HuH-7 (cell line): ENCODE data around the gene CNGB1.
A peak's percentile ranks its signal among the peaks of the same experiment; 100 is the strongest.
"Not testable (repeated sequence)": the region's sequence is repeated elsewhere in the genome, so short reads cannot be mapped to it uniquely, and the experiment has no call there.

ENCODE experiments used
- DNase-seq: peaks from one replicate; pipeline ENCODE4 v3.0.0; 2011; ENCODE audit warnings: low spot score

CNGB1 gene

DNA sequence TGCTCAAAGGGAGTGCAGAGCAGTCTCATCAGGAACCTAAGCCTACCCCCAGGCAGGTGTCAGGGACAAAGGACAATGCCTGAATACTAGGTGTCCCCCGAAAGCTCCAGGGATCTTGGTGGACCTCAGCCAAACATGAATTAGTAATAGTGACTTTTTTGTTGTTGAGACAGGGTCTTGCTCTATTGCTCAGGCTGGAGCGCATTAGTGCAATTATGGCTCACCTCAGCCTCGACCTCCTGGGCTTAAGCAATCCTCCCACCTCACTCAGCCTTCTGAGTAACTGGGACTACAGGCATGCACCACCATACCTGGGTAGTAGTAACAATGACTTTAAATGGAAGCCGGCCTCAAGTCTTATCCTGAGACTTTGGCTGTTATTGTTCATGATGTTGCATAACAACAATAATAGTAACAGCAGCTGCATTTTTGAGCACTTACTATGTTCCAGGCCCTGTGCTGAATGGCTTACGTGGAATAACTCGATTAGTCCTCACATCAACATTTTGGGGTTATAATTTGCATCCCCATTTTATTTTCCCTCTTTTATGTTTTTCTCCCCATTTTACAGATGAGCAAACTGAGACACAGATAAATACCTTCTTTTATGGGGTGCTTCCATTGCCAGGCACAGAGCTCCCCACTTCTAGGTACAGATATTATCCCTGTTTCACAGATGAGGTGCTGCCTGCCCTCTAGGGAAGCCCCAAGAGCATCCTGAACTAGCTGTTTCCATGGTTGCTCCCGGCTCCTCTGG, 19.5 kb downstream of the CNGB1 start:
- no peak for DNase-seq

DNA sequence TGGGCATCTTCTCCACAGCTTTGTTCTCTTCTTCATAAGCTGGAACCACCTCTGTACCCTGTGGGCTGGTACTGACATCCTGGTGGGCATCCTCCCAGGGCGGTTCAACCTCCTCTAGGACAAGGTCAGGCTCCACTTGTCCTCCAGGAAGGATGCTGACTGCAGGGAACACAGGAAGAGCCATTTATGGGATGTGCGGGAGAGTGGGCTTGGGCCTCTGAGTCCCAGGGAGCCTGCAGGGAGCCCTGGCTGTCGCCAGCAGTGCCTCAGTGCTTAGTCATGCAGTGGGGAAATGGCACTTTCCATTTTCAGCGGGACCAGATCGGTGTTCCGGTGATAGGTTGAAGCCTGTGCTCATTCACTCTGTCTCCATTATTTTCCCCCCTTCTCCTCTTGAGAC, 20.5 kb downstream of the CNGB1 start:
- no peak for DNase-seq

DNA sequence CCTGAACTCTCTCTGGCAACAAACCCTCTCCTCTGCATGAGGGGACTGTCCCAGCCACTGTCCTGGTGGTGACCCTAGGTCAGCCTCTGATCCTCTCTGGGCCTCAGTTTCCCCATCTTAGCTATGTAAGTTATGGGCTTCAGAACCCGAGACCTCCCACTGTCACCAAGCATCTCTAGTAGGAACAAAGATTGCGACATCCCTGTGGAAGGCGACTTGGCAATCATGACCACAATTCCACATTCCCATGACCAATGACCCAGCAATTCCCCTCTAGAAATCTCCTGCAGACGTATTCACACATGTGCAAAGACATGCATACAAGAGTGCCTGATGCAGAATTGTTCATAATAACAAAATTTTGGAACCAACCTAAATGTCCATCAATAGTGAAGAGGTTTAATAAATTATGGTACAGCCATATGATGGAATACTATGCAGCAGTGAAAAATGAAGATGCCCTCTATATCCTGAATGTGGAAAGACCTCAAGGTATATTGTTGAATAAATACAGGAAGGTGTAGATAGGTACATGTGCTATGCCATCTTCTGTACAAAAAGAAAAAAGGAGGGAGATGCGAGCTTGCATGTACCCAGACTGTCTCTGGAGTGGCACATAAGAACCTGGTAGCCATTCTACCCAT, 21.2 kb downstream of the CNGB1 start:
- DNase-seq: no peak

DNA sequence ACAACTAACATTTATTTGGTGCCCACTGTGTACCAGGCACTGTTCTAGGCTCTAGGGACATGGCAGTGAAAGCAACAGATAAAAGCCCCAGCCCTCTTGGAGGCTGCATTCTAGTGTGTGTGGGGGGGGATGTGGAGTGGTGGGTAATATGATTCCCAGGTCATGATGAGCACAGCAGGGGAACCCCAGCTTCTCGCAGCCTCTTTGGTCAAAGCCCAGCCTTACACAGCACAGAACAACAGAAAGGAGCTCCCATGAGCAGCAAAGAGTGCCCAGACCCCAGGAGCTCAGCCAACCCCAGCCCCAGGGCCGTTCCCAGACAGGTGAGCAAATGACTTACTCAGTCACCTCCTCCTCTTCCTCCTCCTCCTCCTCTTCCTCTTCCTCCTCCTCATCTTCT, 21.9 kb downstream of the CNGB1 start:
- no peak for DNase-seq

DNA sequence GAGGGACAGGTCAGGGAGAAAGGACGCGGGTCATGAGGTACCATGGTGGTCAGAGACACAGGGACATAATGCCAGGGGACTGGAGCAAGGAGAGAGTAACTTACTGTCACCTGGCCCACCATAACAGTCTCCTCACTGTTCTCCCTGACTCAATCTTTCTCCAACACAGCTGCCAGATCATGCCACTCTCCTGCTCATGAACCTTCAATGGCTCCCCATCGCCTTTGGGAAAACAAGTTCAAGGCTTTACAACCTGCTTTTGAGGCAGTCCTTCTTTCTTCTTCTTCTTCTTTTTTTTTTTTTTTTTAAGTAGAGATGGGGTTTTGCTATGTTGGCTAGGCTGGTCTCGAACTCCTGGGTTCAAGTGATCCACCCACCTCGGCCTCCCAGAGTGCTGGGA, 22.9 kb downstream of the CNGB1 start:
- no peak for DNase-seq

DNA sequence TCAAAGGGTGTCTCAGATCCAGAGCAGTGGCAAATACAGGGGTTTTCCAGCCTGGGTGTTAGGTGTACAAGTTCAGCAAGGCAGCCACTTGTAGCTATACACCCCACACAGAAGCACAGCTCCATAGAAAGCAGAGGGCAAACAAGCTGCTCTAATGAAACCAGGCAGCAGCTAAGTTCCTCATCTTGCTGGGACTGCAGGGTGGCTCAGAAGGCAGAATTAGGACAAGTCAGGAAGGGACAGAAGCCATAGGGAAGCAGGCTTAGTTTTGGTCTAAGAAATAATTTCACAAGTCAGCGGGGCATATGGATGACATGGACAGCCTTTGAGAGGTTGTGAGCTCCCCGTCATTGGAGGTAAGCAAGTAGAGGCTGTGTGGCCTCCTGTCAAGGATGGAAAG, 23.7 kb downstream of the CNGB1 start:
- DNase-seq: no peak

DNA sequence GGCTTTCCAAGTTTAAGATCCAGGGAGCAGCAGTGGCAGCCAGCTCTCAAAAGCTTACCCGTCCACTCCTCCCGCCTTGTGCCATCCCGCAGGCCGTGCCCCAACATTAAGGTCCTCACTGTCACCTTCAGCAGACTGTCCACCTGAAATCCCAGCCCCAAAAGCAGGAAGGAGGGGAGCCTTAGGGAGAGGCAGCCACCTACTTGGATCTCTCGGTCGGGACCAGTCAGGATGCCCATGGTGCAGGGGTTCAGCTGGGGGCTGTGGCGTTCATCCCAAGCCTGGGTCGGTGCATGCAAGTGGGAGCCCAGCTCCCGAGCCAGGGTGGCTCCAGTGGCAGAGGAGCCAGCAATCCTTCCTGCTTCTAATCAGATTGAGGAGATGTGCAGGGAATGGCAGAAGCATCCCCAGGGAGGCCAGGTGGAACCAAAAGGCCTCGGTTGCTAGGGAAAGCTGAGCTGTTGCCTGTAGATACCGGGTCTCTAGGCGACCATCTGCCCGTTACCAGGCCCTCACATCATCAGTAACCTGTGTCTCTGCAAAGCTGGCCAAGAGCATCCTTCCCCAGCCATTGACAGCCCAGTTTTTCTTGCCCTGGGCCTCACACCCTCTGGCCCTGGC, 24.6 kb downstream of the CNGB1 start:
- no peak for DNase-seq

DNA sequence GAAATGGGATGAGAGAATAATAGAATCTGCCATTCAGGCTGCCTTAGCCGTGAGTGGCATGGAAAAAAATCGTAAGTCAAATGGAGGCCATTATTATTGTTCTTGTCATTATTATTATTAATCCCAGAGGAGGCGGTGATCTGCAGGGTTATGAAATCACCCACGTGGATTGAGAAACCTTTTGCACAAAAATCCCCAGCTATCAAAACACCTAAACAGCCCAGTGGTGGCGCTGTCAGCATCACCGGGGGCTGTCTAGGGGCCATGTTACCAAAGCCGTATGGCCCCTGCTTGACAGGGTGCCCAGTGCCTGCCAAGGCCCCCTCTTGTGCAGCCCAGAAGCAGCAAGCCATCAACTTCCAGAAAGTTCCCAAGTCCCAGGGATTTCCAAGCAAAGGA, 25.2 kb downstream of the CNGB1 start:
- DNase-seq: peak; percentile 44

DNA sequence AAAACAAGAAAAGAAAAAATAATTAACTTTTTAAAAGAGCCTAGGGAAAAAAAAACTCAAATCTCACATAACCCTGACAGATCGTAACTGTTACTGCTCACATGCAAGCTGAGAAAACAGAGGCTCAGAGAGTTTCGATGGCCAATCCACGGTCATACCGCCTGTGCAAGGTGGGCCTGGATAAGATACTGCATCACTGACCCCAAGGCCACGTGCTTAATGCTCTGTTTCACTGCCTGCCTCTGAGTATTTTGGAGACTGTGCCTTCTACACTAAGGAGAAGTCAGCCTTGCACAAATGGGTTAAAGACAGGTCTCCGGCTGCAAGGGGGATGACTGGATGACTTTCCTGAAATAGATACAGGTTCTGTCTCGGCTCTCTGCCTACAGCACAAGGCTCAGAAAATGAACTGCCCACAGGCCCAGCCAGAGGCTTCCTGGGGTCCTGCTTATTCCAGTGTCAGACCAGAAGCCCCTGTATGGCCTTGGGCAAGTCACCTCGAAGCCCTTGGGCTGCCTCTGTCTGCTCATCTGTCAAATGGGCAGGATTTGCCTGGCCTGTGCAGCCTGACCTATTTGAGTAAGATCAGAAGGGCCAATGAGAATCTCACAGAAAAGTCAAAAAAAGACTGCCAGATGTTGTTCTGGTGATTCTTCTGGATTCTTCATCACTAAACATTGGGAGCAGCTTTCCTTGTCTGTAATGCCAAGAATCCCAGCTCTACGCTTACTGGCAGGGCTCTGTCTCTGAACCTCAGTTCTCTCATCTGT, 25.8 kb downstream of the CNGB1 start:
- DNase-seq: no peak

DNA sequence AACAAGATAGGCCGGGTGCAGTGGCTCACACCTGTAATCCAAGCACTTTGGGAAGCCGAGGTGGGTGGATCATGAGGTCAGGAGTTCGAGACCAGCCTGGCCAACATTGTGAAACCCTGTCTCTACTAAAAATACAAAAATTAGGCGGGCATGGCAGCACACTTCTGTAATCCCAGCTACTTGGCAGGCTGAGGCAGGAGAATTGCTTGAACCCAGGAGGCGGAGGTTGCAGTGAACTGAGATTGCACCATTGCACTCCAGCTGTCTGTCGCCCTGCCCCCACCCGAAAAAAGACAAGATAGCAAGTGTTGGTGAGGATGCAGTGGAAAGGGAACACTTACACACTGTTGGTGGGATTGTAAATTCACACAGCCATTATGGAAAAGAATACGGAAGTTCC, 27.5 kb downstream of the CNGB1 start:
- not testable (repeated sequence) for DNase-seq

DNA sequence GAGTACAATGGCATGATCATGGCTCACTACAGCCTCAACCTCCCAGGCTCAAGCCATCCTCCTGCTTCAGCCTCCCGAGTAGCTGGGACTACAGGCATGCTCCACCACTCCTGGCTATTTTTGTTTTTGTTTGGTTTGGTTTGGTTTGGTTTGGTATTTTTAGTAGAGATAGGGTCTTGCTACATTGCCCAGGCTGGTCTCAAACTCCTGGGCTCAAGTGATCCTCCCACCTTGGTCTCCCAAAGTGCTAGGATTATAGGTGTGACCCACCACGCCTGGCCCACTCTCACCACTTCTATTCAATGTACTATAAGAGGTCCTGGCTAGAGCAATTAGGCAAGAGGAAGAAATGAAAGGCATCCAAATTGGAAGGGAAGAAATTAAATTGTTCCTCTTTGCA, 29.0 kb downstream of the CNGB1 start:
- DNase-seq: not testable (repeated sequence)

DNA sequence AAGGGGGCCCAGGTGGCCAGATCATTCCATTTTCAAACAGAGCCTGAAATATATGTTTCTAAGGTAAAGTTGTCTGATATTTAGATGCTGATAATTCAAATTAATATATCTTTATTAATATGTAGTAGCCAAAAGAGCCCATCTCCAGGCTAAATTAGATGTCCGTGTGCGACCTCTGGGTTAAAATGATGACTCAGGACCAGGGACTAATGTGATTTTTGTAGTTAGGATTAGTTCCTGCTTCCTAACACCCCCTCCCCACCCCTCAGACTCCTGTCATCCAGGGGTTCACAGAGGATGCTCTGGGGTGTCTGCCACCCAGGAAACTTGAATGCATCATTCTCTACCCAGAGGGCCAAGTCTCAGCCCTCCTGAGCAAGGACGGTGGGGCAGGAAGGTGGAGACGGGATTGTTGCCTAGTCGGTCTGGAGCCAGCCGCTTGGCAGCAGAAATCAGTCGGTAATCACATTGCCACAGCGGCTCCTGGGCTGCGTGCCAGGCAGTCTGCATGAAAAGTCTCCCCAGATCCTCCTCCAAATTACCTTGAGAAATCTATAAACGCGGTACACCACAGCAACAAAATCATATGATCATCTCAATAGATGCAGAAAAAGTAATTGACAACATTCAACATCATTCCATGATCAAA, 29.8 kb downstream of the CNGB1 start:
- no peak for DNase-seq

DNA sequence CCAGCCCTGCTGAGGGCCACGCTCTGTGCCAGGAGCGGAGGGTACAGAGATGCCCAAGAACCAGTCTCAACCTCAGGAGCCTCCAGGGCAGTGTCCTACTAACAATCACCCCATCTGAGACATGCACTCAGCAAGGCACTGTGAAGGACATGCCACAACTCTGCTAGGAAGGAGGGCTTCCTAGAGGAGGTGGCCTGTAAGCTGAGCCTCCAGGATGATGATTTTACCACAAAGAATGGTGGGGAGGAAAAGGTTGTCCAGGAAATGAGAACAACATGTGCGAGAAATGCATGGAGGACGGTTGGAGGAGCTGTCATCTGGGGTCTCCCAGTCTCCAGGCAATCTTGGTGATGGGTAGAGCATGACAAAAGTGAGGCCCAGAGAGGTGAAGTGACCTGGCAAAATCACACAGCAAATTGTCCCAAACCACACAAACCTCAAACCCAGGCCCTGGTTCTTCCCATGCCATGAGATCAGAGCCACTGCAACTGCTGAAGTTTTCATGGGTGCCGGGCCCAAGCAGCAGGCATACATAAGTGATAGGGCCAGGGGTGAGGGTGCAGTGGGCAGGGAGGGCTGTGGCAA, 30.5 kb downstream of the CNGB1 start:
- no peak for DNase-seq

DNA sequence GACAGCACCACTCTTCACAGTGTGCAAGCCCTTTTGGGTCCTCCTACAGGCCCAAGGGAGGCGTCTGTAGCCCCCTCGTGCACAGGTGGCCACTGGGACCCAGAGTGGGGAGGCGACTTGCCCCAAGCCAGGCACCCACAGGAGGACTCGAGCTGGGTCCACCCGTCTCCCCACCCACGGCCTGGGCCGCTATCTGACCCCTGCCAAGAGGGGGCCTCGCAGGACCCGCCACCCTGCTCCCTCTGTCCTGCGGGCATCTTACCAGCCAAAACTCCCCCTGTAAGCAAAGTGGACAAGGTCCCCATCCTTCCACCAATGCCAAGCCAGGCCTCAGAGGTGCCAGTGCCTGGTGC, 31.1 kb downstream of the CNGB1 start:
- no peak for DNase-seq

DNA sequence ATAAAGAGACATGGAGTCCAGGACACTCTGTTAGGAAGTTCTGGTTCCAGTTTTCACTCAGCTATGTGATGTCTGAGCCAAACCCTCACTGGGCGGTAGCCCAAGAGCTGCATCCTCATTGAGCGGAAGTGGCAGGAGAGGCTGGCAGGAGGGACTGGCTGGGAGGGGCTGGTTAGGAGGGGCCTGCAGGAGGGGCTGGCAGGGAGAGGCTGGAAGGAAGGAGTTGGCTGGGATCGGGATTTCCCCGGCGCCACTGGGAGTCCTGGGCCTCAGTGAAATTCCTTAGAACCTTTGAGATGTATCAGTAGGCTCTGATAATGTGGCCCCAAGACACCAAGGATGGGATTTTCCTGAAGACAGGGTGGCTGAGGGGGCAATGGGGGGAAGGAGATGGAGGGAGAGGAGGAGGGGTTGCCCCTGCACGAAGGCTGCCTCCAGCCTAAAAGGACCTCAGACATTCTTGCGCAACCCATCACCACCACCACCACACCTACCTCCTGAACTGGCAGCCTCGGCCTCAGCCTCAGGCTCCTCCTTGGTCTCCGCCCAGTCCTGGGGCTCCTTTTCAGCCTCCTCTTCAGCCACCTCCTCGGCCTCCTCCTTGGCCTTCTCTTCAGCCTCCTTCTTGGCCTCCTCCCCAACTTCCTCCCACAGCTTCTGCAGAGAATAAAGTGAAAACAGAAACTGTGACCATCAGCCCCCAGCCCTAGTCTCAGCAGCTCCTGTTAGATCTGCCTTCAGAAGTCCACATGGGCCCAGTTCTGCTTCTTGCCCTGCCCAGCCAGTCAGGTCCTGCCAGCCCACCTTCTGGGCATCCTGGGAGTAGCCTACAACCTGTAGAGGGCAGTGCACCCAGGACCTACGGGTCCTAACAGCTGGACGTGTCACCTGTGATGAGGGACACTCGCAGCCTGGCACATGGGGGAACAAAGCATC, 31.7 kb downstream of the CNGB1 start:
- no peak for DNase-seq

DNA sequence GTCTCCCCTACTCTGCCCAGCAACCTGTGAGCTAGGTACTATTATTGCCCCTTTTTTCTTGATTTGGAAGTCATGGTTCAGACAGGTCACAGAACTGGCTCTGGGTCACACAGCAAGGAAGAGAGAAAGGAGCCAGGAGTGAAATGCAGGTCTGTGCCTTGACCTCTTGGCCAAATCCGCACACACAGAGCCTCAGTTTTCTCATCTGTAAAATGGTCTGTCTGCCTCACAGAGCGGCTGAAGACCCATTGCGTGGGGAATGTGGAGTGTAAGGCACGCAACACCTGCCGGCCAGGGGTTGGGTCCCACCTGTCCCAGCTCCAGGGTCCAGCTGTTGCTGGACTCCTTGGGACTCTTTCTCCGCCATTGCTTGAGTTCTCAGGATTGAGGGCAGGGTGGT, 32.4 kb downstream of the CNGB1 start:
- no peak for DNase-seq

DNA sequence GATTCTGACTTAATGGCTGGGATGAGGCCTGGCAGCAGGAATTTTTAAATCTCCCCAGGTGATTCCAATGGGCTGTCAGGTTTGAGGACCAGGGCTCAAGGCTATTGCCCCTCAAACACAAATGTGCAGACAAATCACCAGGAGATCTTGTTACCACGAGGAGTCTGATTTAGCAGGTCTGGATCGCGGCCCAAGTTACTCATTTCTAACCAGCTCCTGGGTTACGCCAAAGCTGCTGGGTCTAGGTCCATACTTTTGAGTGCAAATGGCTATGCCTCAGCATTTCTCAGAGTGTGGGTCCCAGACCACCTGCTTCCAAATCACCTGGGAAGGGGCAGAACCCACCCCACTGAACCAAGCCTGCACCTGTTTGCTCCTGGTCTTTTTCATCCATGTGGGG, 33.1 kb downstream of the CNGB1 start:
- no peak for DNase-seq

DNA sequence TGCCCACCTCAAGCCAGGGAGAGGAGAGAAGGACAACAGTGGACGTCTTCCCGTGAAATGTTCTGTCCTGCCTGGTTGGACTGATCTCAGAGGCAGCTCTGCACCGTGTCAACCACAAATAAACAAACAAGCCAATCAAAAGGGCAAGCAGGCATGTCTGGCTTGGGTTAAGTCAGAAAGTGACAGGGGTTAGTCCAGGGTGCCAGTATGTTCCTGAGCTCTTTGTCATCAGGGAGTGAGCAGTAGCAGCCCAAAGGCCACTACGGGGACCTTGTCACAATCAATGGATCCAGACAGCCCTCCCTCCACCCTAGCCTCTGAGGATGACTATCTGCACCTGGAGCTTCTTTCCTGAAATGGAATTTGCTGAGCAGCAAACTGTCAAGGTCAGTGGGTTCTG, 35.0 kb downstream of the CNGB1 start:
- DNase-seq: no peak

DNA sequence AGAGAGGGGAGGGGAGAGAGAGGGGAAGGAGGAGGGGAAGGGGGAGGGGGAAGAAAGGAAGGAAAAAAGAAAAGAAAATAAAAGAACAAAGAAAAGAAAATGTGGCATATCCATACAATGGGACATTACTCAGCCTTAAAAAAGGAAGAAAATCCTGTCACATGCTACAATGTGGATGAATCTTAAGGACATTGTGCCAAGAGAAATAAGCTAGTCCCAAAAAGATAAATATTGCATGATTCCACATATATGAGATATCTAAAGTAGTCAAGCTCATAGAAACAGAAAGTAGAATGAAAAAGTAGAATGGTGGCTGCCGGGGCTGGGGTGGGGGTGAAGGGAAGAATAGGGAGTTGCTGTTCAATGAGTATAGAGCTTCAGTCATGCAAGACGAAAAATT, 40.4 kb downstream of the CNGB1 start:
- DNase-seq: no peak

DNA sequence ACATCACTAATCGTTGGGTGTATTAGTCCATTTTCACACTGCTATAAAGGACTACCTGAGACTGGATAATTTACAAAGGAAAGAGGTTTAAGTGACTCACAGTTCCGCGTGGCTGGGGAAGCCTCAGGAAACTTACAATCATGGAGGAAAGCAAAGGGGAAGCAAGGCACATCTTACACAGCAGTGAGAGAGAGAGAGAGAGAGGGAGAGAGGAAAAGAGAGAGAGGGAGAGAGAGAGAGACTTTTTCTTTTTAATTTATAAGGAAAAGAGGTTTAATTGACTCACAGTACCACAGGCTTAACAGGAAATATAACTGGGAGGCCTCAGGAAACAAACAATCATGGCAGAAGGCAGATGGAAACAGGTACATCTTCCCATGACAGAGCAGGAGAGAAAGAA, 41.7 kb downstream of the CNGB1 start:
- no peak for DNase-seq

DNA sequence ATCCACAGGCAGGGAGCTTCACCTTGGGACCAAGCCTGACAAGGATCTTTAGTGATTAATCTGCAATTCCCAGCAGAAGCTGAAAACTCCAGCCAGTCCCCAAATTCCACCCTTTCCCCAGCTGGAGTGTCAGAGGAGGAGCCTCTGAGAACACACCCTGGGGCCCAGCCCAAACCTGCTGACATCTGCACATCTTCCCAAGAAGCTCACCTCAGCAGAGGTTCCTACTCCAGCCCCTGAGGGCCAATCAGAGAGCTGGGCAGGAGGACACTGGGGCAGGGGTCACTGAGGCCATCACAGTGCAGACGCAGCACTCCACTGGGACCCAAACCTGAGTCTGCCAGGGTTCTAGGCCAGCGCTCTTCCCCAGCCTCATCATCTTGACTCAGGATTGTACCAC, 44.9 kb downstream of the CNGB1 start:
- no peak for DNase-seq
